Measurements from ENCODE around the gene GTSF1L. TPM values are rescaled to one million over a fixed set of nuclear protein-coding genes. Genes with fewer than 3 reads are reported as not detected.

The GTSF1L gene
- total and polyA plus RNA-seq, 11 donors: not detected

- peak; percentile 40 to 67 (median 64) for ATAC-seq
Observed at GRCh38 chr20:43767686-43768474, 41.1 kb upstream of the GTSF1L start.

DNA sequence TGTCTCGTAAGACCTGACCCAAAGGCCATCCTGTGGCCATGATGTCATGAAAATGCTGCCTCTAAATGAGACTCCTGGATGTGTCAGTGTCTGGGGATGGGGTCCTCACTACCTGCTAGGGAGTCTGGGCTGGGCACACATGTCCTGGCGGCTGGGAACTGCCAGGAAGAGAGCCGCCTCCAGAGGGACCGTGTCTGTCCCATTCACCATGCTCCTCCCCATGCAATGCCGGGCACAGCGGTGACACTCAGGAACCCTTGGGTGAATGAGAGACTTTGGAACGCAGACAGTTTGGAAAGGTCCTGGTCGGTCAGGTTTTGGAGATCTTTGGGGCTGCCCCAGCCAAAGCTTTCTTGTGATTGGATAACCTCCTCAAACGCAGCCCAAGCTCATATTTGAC, 40.1 kb upstream of the GTSF1L start:
- H3K9me3 ChIP-seq: no peaks in the 10 kb centered on the region
- no peak for DNase-seq
- peaks cover 0 to 19% (median 2%) of the 10 kb centered on the region in 9 donors for H3K27me3 ChIP-seq
- H3K36me3 ChIP-seq: no peaks in the 10 kb centered on the region
- H3K4me3 ChIP-seq: no peak overlapping the region
- WGBS, 4 donors: 51 to 61% (median 58%) methylated on average over 9 of the region's 9 CpGs
- peak in 1 of 4 donors; percentile 13 for ATAC-seq
- intact Hi-C loops (cut with DNase I): loop anchor here in 2 of 10 donors (5.0 kb wide), 2 partner anchors 75 to 310 kb away; no protein-coding TSS in a partner anchor
- peaks cover 0 to 18% (median 0%) of the 10 kb centered on the region in 12 donors for H3K4me1 ChIP-seq
- no peak overlapping the region for H3K27ac ChIP-seq
- no peak for TF ChIP-seq POLR2A (IDR thresholded peaks at IDR 0.05)
- TF ChIP-seq, protein P1, sequence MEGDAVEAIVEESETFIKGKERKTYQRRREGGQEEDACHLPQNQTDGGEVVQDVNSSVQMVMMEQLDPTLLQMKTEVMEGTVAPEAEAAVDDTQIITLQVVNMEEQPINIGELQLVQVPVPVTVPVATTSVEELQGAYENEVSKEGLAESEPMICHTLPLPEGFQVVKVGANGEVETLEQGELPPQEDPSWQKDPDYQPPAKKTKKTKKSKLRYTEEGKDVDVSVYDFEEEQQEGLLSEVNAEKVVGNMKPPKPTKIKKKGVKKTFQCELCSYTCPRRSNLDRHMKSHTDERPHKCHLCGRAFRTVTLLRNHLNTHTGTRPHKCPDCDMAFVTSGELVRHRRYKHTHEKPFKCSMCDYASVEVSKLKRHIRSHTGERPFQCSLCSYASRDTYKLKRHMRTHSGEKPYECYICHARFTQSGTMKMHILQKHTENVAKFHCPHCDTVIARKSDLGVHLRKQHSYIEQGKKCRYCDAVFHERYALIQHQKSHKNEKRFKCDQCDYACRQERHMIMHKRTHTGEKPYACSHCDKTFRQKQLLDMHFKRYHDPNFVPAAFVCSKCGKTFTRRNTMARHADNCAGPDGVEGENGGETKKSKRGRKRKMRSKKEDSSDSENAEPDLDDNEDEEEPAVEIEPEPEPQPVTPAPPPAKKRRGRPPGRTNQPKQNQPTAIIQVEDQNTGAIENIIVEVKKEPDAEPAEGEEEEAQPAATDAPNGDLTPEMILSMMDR (IDR thresholded peaks at IDR 0.05): no peak

More at GRCh38 chr20:43767686-43768474, 41.1 kb upstream of the GTSF1L start:
- 20 to 37% (median 30%) methylated on average over 5 of the region's 5 CpGs for WGBS, 4 donors
- peak in 1 of 5 donors; percentile 37 for DNase-seq
- intact Hi-C loops (cut with DNase I): loop anchor here in 2 of 10 donors (5.0 kb wide), 2 partner anchors 74 to 309 kb away; no protein-coding TSS in a partner anchor
- Histone ChIP-seq H3K27ac (no peak overlapping the region), H3K36me3 (no peaks in the 10 kb centered on the region), H3K4me3 (no peak overlapping the region), H3K4me1 (peaks cover 0 to 18% (median 0%) of the 10 kb centered on the region in 12 donors), H3K27me3 (peaks cover 0 to 20% (median 2%) of the 10 kb centered on the region in 9 donors), H3K9me3 (no peaks in the 10 kb centered on the region)
- no peak for TF ChIP-seq POLR2A (IDR thresholded peaks at IDR 0.05)
- TF ChIP-seq, protein P1 (IDR thresholded peaks at IDR 0.05): no peak

- Histone ChIP-seq H3K27me3 (peaks cover 0 to 14% (median 2%) of the 10 kb centered on the region in 9 donors), H3K9me3 (no peaks in the 10 kb centered on the region), H3K36me3 (no peaks in the 10 kb centered on the region), H3K27ac (no peak overlapping the region), H3K4me1 (peaks cover 0 to 18% (median 0%) of the 10 kb centered on the region in 12 donors), H3K4me3 (no peak overlapping the region)
- intact Hi-C loops (cut with DNase I): loop anchor here in 2 of 10 donors (5.0 kb wide), 2 partner anchors 76 to 311 kb away; no protein-coding TSS in a partner anchor
- DNase-seq: peak; percentile 50 to 85 (median 77)
- no peak for TF ChIP-seq POLR2A (IDR thresholded peaks at IDR 0.05)
- TF ChIP-seq, protein P1 (IDR thresholded peaks at IDR 0.05): no peak
- ATAC-seq: peak; percentile 87 to 95 (median 94)
- WGBS, 4 donors: 36 to 58% (median 38%) methylated on average over 6 of the region's 6 CpGs
Observed at GRCh38 chr20:43766385-43766784, 39.6 kb upstream of the GTSF1L start.

- TF ChIP-seq, protein P1 (IDR thresholded peaks at IDR 0.05): no peak
- no peak for TF ChIP-seq POLR2A (IDR thresholded peaks at IDR 0.05)
- no peak for ATAC-seq
Observed at GRCh38 chr20:43765916-43766315, 39.1 kb upstream of the GTSF1L start.

More at GRCh38 chr20:43765916-43766315, 39.1 kb upstream of the GTSF1L start:
- Histone ChIP-seq H3K9me3 (no peaks in the 10 kb centered on the region), H3K4me1 (peaks cover 0 to 18% (median 0%) of the 10 kb centered on the region in 12 donors), H3K4me3 (no peak overlapping the region), H3K36me3 (no peaks in the 10 kb centered on the region), H3K27ac (no peak overlapping the region), H3K27me3 (peaks cover 0 to 14% (median 2%) of the 10 kb centered on the region in 9 donors)
- 48 to 57% (median 52%) methylated on average over 7 of the region's 7 CpGs for WGBS, 4 donors
- intact Hi-C loops (cut with DNase I): loop anchor here in 2 of 10 donors (5.0 kb wide), 2 partner anchors 76 to 311 kb away; no protein-coding TSS in a partner anchor
- DNase-seq: no peak

Measured in heart left ventricle (tissue), 16 donors.